SU-DHL-6 (cell line): ENCODE data around the gene NPTXR.

Source experiments
- H2AFZ ChIP-seq: fragments of 200-600 bp; sonication (generic); 2 replicates; pipeline ENCODE4 v1.6.1; 2014; ENCODE audit warnings: low read depth, mild to moderate bottlenecking, moderate library complexity, mixed read lengths, antibody characterized with exemption, low read length; ENCODE audit not compliant: severe bottlenecking
- H3F3A ChIP-seq: fragments of 200-600 bp; shearing (Covaris generic); 2 replicates; pipeline ENCODE4 v1.6.0; 2016; ENCODE audit warnings: antibody characterized with exemption, mild to moderate bottlenecking; ENCODE audit not compliant: insufficient read depth
- H3K27ac ChIP-seq: fragments of 200-600 bp; sonication (generic); 2 replicates; pipeline ENCODE4 v1.5.1; 2016; ENCODE audit warnings: low read depth, mild to moderate bottlenecking, low read length, moderate library complexity, mixed read lengths
- H3K27me3 ChIP-seq: fragments of 200-600 bp; sonication (generic), shearing (Covaris generic); 2 replicates; pipeline ENCODE4 v1.6.0; 2014; ENCODE audit warnings: mild to moderate bottlenecking, low read length
- H3K36me3 ChIP-seq: fragments of 200-600 bp; sonication (generic); 2 replicates; pipeline ENCODE4 v1.6.1; 2014; ENCODE audit warnings: mild to moderate bottlenecking, low read length, mixed read lengths
- H3K4me2 ChIP-seq: fragments of 300-600, 200-600 bp; shearing (Covaris generic), sonication (generic); 2 replicates; pipeline ENCODE4 v1.6.0; 2014; ENCODE audit warnings: low read length, low read depth, mild to moderate bottlenecking; ENCODE audit not compliant: poor library complexity, severe bottlenecking
- H3K4me3 ChIP-seq: fragments of 200-600 bp; sonication (generic); 2 replicates; pipeline ENCODE4 v1.5.1; 2014; ENCODE audit warnings: antibody characterized with exemption, low read length, mild to moderate bottlenecking, mixed read lengths; ENCODE audit not compliant: insufficient read depth, poor library complexity, severe bottlenecking
- H3K79me2 ChIP-seq: fragments of 200-600 bp; sonication (generic); 2 replicates; pipeline ENCODE4 v1.6.1; 2014; ENCODE audit warnings: mild to moderate bottlenecking, low read length, moderate library complexity; ENCODE audit not compliant: insufficient read depth
- H3K9ac ChIP-seq: fragments of 200-600 bp; sonication (generic); 2 replicates; pipeline ENCODE4 v1.7.0; 2014; ENCODE audit warnings: mild to moderate bottlenecking, low read length
- H3K9me2 ChIP-seq: fragments of 200-600 bp; sonication (generic); replicated peaks from 2 replicates; pipeline ENCODE4 v1.6.1; 2014; ENCODE audit warnings: low read length; ENCODE audit not compliant: insufficient read depth
- H3K9me3 ChIP-seq: fragments of 200-600 bp; sonication (generic); 2 replicates; pipeline ENCODE4 v1.6.1; 2014; ENCODE audit warnings: low read length, mixed read lengths; ENCODE audit not compliant: insufficient read depth
- H4K20me1 ChIP-seq: fragments of 200-600 bp; sonication (generic); 2 replicates; pipeline ENCODE4 v1.6.1; 2014; ENCODE audit warnings: low read depth, mild to moderate bottlenecking, antibody characterized with exemption, low read length, moderate library complexity, mixed read lengths
- CTCF ChIP-seq: fragments of 200-600 bp; sonication (generic); IDR thresholded peaks from one replicate; pipeline ENCODE4 v1.5.1; 2017; ENCODE audit warnings: antibody characterized with exemption, mild to moderate bottlenecking, low read length, moderate library complexity; ENCODE audit not compliant: insufficient read depth, poor library complexity, severe bottlenecking
- EZH2phosphoT487 ChIP-seq: fragments of 200-600 bp; sonication (generic), shearing (Covaris generic); conservative IDR thresholded peaks from 2 replicates; pipeline ENCODE4 v1.6.1; 2018; ENCODE audit warnings: mild to moderate bottlenecking, antibody characterized with exemption, low read length, moderate library complexity, mixed read lengths

Gene NPTXR

GRCh38 chr22:38793317-38793716 lies 50.5 kb downstream of the NPTXR start:
- 0 out of 2 replicates have a peak, but pooled peaks cover 7% of the 10 kb centered on the region for H3F3A ChIP-seq
- H3K9ac ChIP-seq: peak overlapping the region; percentile 48
- no peaks in the 10 kb centered on the region for H3K9me3 ChIP-seq
- H3K36me3 ChIP-seq: no peaks in the 10 kb centered on the region
- no peak overlapping the region for H3K27ac ChIP-seq
- H3K9me2 ChIP-seq: no peaks in the 10 kb centered on the region
- no peaks in the 10 kb centered on the region for H3K79me2 ChIP-seq
- H3K27me3 ChIP-seq: no peaks in the 10 kb centered on the region
- TF ChIP-seq CTCF: no peak
- H3K4me2 ChIP-seq: peak overlapping the region; percentile 56
- H3K4me3 ChIP-seq: peak overlapping the region; percentile 57
- peak overlapping the region; percentile 68 for H2AFZ ChIP-seq
- no peaks in the 10 kb centered on the region for H4K20me1 ChIP-seq

- Histone ChIP-seq H3K27me3 (no peaks in the 10 kb centered on the region), H3K27ac (no peak overlapping the region), H3K9ac (no peak overlapping the region), H2AFZ (no peak overlapping the region), H3K9me2 (no peaks in the 10 kb centered on the region), H3K79me2 (no peaks in the 10 kb centered on the region), H3K36me3 (no peaks in the 10 kb centered on the region), H3F3A (0 out of 2 replicates have a peak, but pooled peaks cover 7% of the 10 kb centered on the region), H4K20me1 (no peaks in the 10 kb centered on the region), H3K9me3 (no peaks in the 10 kb centered on the region), H3K4me2 (peak overlapping the region; percentile 56), H3K4me3 (no peak overlapping the region)
- TF ChIP-seq EZH2phosphoT487: no peak
Observed at GRCh38 chr22:38792833-38793232, 51.0 kb downstream of the NPTXR start.

DNA sequence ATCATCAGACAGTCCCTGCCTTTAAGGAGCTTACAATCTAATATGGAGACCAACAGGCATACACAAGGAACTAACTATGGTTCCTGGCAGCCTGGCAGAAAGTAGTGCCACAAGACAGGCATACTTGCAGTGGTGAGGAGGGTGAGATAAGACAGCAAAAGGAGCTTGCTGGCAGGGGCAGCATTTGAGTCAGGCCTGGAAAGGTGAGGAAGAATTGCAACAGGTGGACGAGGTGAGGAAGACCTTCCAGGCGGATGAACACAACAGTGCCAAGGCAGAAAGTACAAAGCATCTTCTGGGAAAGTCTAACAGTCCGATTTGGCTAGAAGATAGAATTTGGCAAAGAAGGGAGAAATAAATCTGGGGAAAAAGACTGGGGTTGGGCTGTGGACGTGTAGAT lies 54.2 kb downstream of the NPTXR start:
- TF ChIP-seq CTCF: no peak
- TF ChIP-seq EZH2phosphoT487: no peak
- 0 out of 2 replicates have a peak, but pooled peaks cover 7% of the 10 kb centered on the region for H3F3A ChIP-seq
- H4K20me1 ChIP-seq: no peaks in the 10 kb centered on the region
- H3K79me2 ChIP-seq: no peaks in the 10 kb centered on the region
- no peak overlapping the region for H3K9ac ChIP-seq
- H3K9me2 ChIP-seq: no peaks in the 10 kb centered on the region
- no peak overlapping the region for H3K27ac ChIP-seq
- no peaks in the 10 kb centered on the region for H3K27me3 ChIP-seq
- no peaks in the 10 kb centered on the region for H3K9me3 ChIP-seq
- H2AFZ ChIP-seq: no peak overlapping the region
- no peak overlapping the region for H3K4me2 ChIP-seq
- no peak overlapping the region for H3K4me3 ChIP-seq
- H3K36me3 ChIP-seq: no peaks in the 10 kb centered on the region

DNA sequence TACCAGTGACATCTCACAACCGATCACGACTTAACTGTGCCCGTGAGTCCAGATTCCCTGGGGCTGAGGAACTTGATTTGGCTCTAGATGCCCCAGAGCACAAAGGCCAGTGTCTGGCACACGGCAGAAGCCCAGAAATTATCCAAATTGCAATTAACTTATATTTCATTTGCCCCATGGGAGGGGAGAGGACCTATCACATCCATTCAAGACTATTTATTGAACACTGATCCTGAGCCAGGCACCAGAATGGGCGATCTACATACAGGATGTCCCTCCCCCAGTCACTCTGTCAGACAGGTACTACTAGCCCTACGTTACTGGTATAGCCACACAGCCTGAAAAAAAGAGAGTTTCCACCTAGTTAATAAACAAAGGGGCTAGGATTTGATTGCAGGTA lies 55.0 kb downstream of the NPTXR start:
- TF ChIP-seq EZH2phosphoT487: no peak
- TF ChIP-seq CTCF: no peak
- H3K9me2 ChIP-seq: no peaks in the 10 kb centered on the region
- no peaks in the 10 kb centered on the region for H3K36me3 ChIP-seq
- H3K27me3 ChIP-seq: no peaks in the 10 kb centered on the region
- no peak overlapping the region for H3K4me3 ChIP-seq
- 0 out of 2 replicates have a peak, but pooled peaks cover 7% of the 10 kb centered on the region for H3F3A ChIP-seq
- no peak overlapping the region for H3K27ac ChIP-seq
- H3K79me2 ChIP-seq: no peaks in the 10 kb centered on the region
- H3K9me3 ChIP-seq: no peaks in the 10 kb centered on the region
- no peak overlapping the region for H3K4me2 ChIP-seq
- no peaks in the 10 kb centered on the region for H4K20me1 ChIP-seq
- H3K9ac ChIP-seq: no peak overlapping the region
- no peak overlapping the region for H2AFZ ChIP-seq
